PFSK-1 (cell line): ENCODE results near the gene SCNN1B.

Experiments
- FOXP2 ChIP-seq: optimal IDR thresholded peaks from 2 replicates; pipeline ENCODE3; 2011; ENCODE audit warnings: borderline replicate concordance, control low read depth, inconsistent platforms; ENCODE audit not compliant: insufficient read depth; ENCODE audit errors: extremely low read length, extremely low read depth
- POLR2AphosphoS5 ChIP-seq: IDR thresholded peaks from 2 replicates; pipeline ENCODE4 v1.6.1; 2012; ENCODE audit warnings: low read depth, mild to moderate bottlenecking, control low read depth, low read length, moderate library complexity
- REST ChIP-seq, 2 experiments: IDR thresholded peaks; 2 replicates each; pipeline versions ENCODE4 v1.6.1 to v1.8.0; 2011 to 2012; ENCODE audit warnings: low read depth in 2 of 2, low read length in 2 of 2, control low read depth in 1 of 2, inconsistent platforms in 1 of 2, mild to moderate bottlenecking in 1 of 2, moderate library complexity in 1 of 2; ENCODE audit not compliant: insufficient read depth in 1 of 2

DNA sequence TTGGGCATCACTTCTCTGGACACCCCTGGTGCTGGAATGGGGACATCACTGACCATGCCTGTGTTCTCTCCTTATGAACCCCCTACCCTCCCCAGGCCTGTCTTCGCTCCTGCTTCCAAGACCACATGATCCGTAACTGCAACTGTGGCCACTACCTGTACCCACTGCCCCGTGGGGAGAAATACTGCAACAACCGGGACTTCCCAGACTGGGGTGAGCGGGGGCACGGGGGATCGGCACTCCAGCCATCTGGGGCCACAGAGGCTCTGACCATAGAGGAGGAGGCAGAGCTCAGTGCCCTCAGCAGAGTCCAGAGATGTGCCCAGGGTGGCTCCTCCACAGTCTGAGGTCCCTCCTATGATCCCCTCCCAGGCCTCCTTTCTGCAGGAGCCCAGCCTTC lies 73.5 kb downstream of the SCNN1B start:
- TF ChIP-seq REST (IDR thresholded peaks at IDR 0.05; ENCODE audit: insufficient read depth in 1 of 2, low read depth in 2 of 2, low read length in 2 of 2): no peak
- TF ChIP-seq FOXP2: no peak
- no peak for TF ChIP-seq POLR2AphosphoS5
